HEK293 (cell line): ENCODE measurements around the gene ABHD17A.

ENCODE experiments used
- CTCF ChIP-seq: fragments of 450-650 bp; formaldehyde crosslinking; IDR thresholded peaks from 2 replicates; pipeline ENCODE4 v1.5.1; 2016; ENCODE audit warnings: missing biosample characterization, missing genetic modification characterization
- KLF10 ChIP-seq: fragments of 450-650 bp; IDR thresholded peaks from 2 replicates; pipeline ENCODE4 v1.5.1; 2018; ENCODE audit warnings: missing biosample characterization, mild to moderate bottlenecking, missing genetic modification characterization
- PBX3 ChIP-seq: sonication (generic); formaldehyde crosslinking; IDR thresholded peaks from 2 replicates; pipeline ENCODE4 v1.8.1; 2022; ENCODE audit warnings: mild to moderate bottlenecking, moderate library complexity, missing genetic modification reagents
- REST ChIP-seq: fragments of 450-650 bp; formaldehyde crosslinking; IDR thresholded peaks from 2 replicates; pipeline ENCODE4 v1.5.1; 2016; ENCODE audit warnings: missing biosample characterization, missing genetic modification characterization
- ZBTB11 ChIP-seq: fragments of 450-650 bp; formaldehyde crosslinking; conservative IDR thresholded peaks from 2 replicates; pipeline ENCODE4 v1.5.1; 2016; ENCODE audit warnings: low read depth, missing biosample characterization, missing genetic modification characterization
- ZBTB49 ChIP-seq: fragments of 450-650 bp; formaldehyde crosslinking; IDR thresholded peaks from 2 replicates; pipeline ENCODE4 v1.5.1; 2016; ENCODE audit warnings: missing biosample characterization, missing genetic modification characterization, low read depth
- ZNF112 ChIP-seq: fragments of 450-650 bp; formaldehyde crosslinking; IDR thresholded peaks from 2 replicates; pipeline ENCODE4 v1.5.0; 2017; ENCODE audit warnings: missing biosample characterization, missing genetic modification characterization
- ZNF140 ChIP-seq: fragments of 450-650 bp; formaldehyde crosslinking; IDR thresholded peaks from 2 replicates; pipeline ENCODE4 v1.5.1; 2016; ENCODE audit warnings: missing biosample characterization, missing genetic modification characterization
- ZNF274 ChIP-seq, 2 experiments: fragments of 200-500 bp in 1 of 2; fragments of 450-650 bp in 1 of 2; sonication (Bioruptor generic) in 1 of 2; formaldehyde crosslinking in 1 of 2; IDR thresholded peaks; 2 replicates each; pipeline versions ENCODE4 v1.5.1 to v1.6.1; 2014 to 2016; ENCODE audit warnings: borderline replicate concordance in 1 of 2, inconsistent platforms in 1 of 2, low read length in 1 of 2, missing biosample characterization in 1 of 2, missing genetic modification characterization in 1 of 2
- ZNF510 ChIP-seq: fragments of 450-650 bp; formaldehyde crosslinking; IDR thresholded peaks from 2 replicates; pipeline ENCODE4 v1.5.1; 2018; ENCODE audit warnings: mild to moderate bottlenecking, missing genetic modification characterization, missing biosample characterization; ENCODE audit not compliant: insufficient replicate concordance
- ZNF629 ChIP-seq: fragments of 450-650 bp; formaldehyde crosslinking; IDR thresholded peaks from 2 replicates; pipeline ENCODE4 v1.5.1; 2017; ENCODE audit warnings: missing biosample characterization, missing genetic modification characterization

GRCh38 chr19:1867349-1867724 is 18.0 kb downstream of the ABHD17A start:
- TF ChIP-seq ZNF274 (IDR thresholded peaks at IDR 0.05; ENCODE audit: low read length): no peak
- no peak for TF ChIP-seq ZNF274 (tag by site-specific recombination; IDR thresholded peaks at IDR 0.05; ENCODE audit: borderline replicate concordance)
- TF ChIP-seq CTCF (tag by site-specific recombination): no peak
- TF ChIP-seq ZNF510: no peak
- no peak for TF ChIP-seq ZBTB49 (tag by site-specific recombination)
- no peak for TF ChIP-seq ZBTB11 (tag by site-specific recombination)
- no peak for TF ChIP-seq PBX3 (CRISPR knock-in tag)
- TF ChIP-seq ZNF112 (tag by site-specific recombination): no peak
- no peak for TF ChIP-seq ZNF140
- TF ChIP-seq REST: no peak
- no peak for TF ChIP-seq KLF10 (tag by site-specific recombination)
- no peak for TF ChIP-seq ZNF629
